SK-N-SH (cell line): ENCODE measurements around the gene ZNF23. TPM values are rescaled to one million over a fixed set of nuclear protein-coding genes. Genes with fewer than 3 reads are reported as not detected.

Experiments
- CTCF ChIA-PET: fragments of 300-600, 350-600 bp; formaldehyde crosslinking; extraction: SDS; loops from one replicate; lab custom pipeline; 2021; lab: Yijun Ruan, JAX
- POLR2A ChIA-PET: fragments of 350-600 bp; sonication (Branson Sonifier 250); formaldehyde crosslinking; extraction: SDS; loops from one replicate; lab custom pipeline; 2020; ENCODE audit warnings: antibody characterized with exemption, inconsistent platforms; lab: Yijun Ruan, JAX
- DNase-seq: peaks from one replicate; pipeline ENCODE4 v3.0.0; 2012
- H2AFZ ChIP-seq: fragments of 200-600 bp; sonication (generic); 2 replicates; pipeline ENCODE4 v1.8.1; 2016; ENCODE audit warnings: antibody characterized with exemption, mild to moderate bottlenecking, low read depth
- H3F3A ChIP-seq: fragments of 200-600 bp; sonication (generic); replicated peaks from 2 replicates; pipeline ENCODE3; 2016; ENCODE audit warnings: antibody characterized with exemption, mild to moderate bottlenecking; ENCODE audit not compliant: insufficient read depth
- H3K27ac ChIP-seq, 2 experiments: fragments of 200-500 bp in 1 of 2; fragments of 200-600 bp in 1 of 2; sonication (Bioruptor generic) in 1 of 2; sonication (generic), shearing (Covaris generic) in 1 of 2; 2 replicates each; pipeline versions ENCODE4 v1.5.1 to v1.6.1; 2014 to 2016; ENCODE audit warnings: low read depth in 2 of 2, inconsistent platforms in 1 of 2, low read length in 1 of 2, mild to moderate bottlenecking in 1 of 2, mixed read lengths in 1 of 2
- H3K27me3 ChIP-seq: fragments of 200-600 bp; sonication (generic), shearing (Covaris generic); 2 replicates; pipeline ENCODE4 v1.6.1; 2016; ENCODE audit warnings: mixed run types; ENCODE audit not compliant: insufficient read depth
- H3K36me3 ChIP-seq, 2 experiments: fragments of 200-500 bp in 1 of 2; fragments of 200-600 bp in 1 of 2; sonication (Bioruptor generic) in 1 of 2; sonication (generic) in 1 of 2; replicated peaks in 1 of 2; 2 replicates each; pipeline versions ENCODE3 to v1.5.1; 2014 to 2016; ENCODE audit warnings: low read length in 1 of 2, mild to moderate bottlenecking in 1 of 2; ENCODE audit not compliant: insufficient read depth in 2 of 2, control insufficient read depth in 1 of 2
- H3K4me1 ChIP-seq, 2 experiments: fragments of 200-500 bp in 1 of 2; fragments of 200-600 bp in 1 of 2; sonication (Bioruptor generic) in 1 of 2; sonication (generic), shearing (Covaris generic) in 1 of 2; 2 replicates each; pipeline versions ENCODE4 v1.5.1 to v1.6.1; 2014 to 2016; ENCODE audit warnings: low read depth in 1 of 2, low read length in 1 of 2, mixed run types in 1 of 2; ENCODE audit not compliant: insufficient read depth in 2 of 2, control insufficient read depth in 1 of 2
- H3K4me2 ChIP-seq: fragments of 200-600 bp; sonication (generic), shearing (Covaris generic); 2 replicates; pipeline ENCODE4 v1.6.1; 2017; ENCODE audit warnings: mixed run types
- H3K4me3 ChIP-seq, 2 experiments: fragments of 200-500 bp in 1 of 2; fragments of 200-600 bp in 1 of 2; sonication (Bioruptor generic) in 1 of 2; sonication (generic), shearing (Covaris generic) in 1 of 2; 2 replicates each; pipeline versions ENCODE4 v1.5.1 to v1.8.1; 2014 to 2016; ENCODE audit warnings: low read depth in 2 of 2, inconsistent platforms in 1 of 2, low read length in 1 of 2, mild to moderate bottlenecking in 1 of 2, mixed read lengths in 1 of 2, moderate library complexity in 1 of 2
- H3K79me2 ChIP-seq: fragments of 200-600 bp; sonication (generic); 2 replicates; pipeline ENCODE4 v1.8.1; 2017; ENCODE audit warnings: mild to moderate bottlenecking; ENCODE audit not compliant: insufficient read depth
- H3K9ac ChIP-seq: fragments of 200-600 bp; sonication (generic); 2 replicates; pipeline ENCODE4 v1.6.1; 2017; ENCODE audit warnings: mixed run types
- H3K9me2 ChIP-seq: fragments of 200-600 bp; sonication (generic); 2 replicates; pipeline ENCODE4 v1.6.1; 2017; ENCODE audit warnings: mixed run types
- H3K9me3 ChIP-seq: fragments of 200-600 bp; sonication (generic); 2 replicates; pipeline ENCODE4 v1.6.1; 2017; ENCODE audit warnings: mixed run types, mild to moderate bottlenecking, moderate library complexity
- H4K20me1 ChIP-seq: fragments of 200-600 bp; sonication (generic); 2 replicates; pipeline ENCODE4 v1.6.1; 2017; ENCODE audit warnings: mild to moderate bottlenecking, mixed run types; ENCODE audit not compliant: insufficient read depth
- CHD2 ChIP-seq: fragments of 150-350 bp; IDR thresholded peaks from 2 replicates; pipeline ENCODE4 v1.6.1; 2018; ENCODE audit warnings: low read length; ENCODE audit not compliant: partially characterized antibody
- ELF1 ChIP-seq: IDR thresholded peaks from 2 replicates; pipeline ENCODE4 v1.4.0; 2012
- FOSL2 ChIP-seq: IDR thresholded peaks from 2 replicates; pipeline ENCODE4 v1.4.0; 2012; ENCODE audit warnings: low read depth, mild to moderate bottlenecking, moderate library complexity, borderline replicate concordance
- GABPA ChIP-seq: IDR thresholded peaks from 2 replicates; pipeline ENCODE4 v1.4.0; 2012; ENCODE audit warnings: low read depth, mild to moderate bottlenecking
- IRF3 ChIP-seq: fragments of 150-350 bp; IDR thresholded peaks from 2 replicates; pipeline ENCODE4 v1.6.1; 2016; ENCODE audit warnings: mild to moderate bottlenecking, low read depth, low read length
- JUND ChIP-seq: IDR thresholded peaks from 2 replicates; pipeline ENCODE4 v1.4.0; 2012
- MEF2A ChIP-seq: IDR thresholded peaks from 2 replicates; pipeline ENCODE4 v1.4.0; 2012; ENCODE audit warnings: low read depth, borderline replicate concordance
- NRF1 ChIP-seq: IDR thresholded peaks from 2 replicates; pipeline ENCODE4 v1.6.1; 2012; ENCODE audit warnings: low read depth, mild to moderate bottlenecking, low read length
- POLR2AphosphoS5 ChIP-seq: IDR thresholded peaks from 2 replicates; pipeline ENCODE4 v1.6.1; 2012; ENCODE audit warnings: low read depth, low read length
- RAD21 ChIP-seq: IDR thresholded peaks from 2 replicates; pipeline ENCODE4 v1.6.1; 2012; ENCODE audit warnings: mild to moderate bottlenecking, low read length
- REST ChIP-seq: IDR thresholded peaks from 2 replicates; pipeline ENCODE4 v1.6.1; 2012; ENCODE audit warnings: mild to moderate bottlenecking, low read depth, low read length, moderate library complexity
- RFX5 ChIP-seq: IDR thresholded peaks from 2 replicates; pipeline ENCODE4 v1.6.1; 2012; ENCODE audit warnings: mild to moderate bottlenecking, improper control_type of control experiment, low read length
- SMC3 ChIP-seq: IDR thresholded peaks from 2 replicates; pipeline ENCODE4 v1.6.1; 2012; ENCODE audit warnings: low read depth, low read length, improper control_type of control experiment
- TAF1 ChIP-seq: IDR thresholded peaks from 2 replicates; pipeline ENCODE4 v1.6.1; 2012; ENCODE audit warnings: low read depth, mild to moderate bottlenecking, low read length, moderate library complexity, borderline replicate concordance
- TCF12 ChIP-seq: IDR thresholded peaks from 2 replicates; pipeline ENCODE4 v1.4.0; 2012
- TEAD4 ChIP-seq: IDR thresholded peaks from 2 replicates; pipeline ENCODE4 v1.4.0; 2012; ENCODE audit warnings: mild to moderate bottlenecking, borderline replicate concordance; ENCODE audit not compliant: insufficient read depth
- USF1 ChIP-seq: IDR thresholded peaks from 2 replicates; pipeline ENCODE4 v1.4.0; 2012; ENCODE audit warnings: low read depth, borderline replicate concordance
- YY1 ChIP-seq: IDR thresholded peaks from 2 replicates; pipeline ENCODE4 v1.4.0; 2012; ENCODE audit warnings: low read depth, mild to moderate bottlenecking
- WGBS: methylation state at CpG from one replicate; pipeline ENCODE4 v1.1.6; 2017; ENCODE audit warnings: low lambda C conversion rate; 5-methylcytosine and 5-hydroxymethylcytosine counted together
- polyA plus RNA-seq, 3 experiments: library from polyadenylated mRNA; depleted of rRNA; stranded (reverse); fragments of >200 nt; gene quantifications; 2 replicates each; pipeline ENCODE4 v1.2.3, GENCODE V29; 2012
- TF ChIP-seq, protein P1 (sequence below): IDR thresholded peaks from 2 replicates; pipeline ENCODE4 v1.4.0; 2012; ENCODE audit warnings: low read depth
- TF ChIP-seq, protein P2 (sequence below): fragments of 200-600 bp; sonication (generic); IDR thresholded peaks from 2 replicates; pipeline ENCODE4 v1.6.1; 2017; ENCODE audit warnings: antibody characterized with exemption, mild to moderate bottlenecking, moderate library complexity

ZNF23 gene
- polyA plus RNA-seq, 1 of the 3 experiments (the other 2 are of a cell fraction): 7.3 TPM

DNA sequence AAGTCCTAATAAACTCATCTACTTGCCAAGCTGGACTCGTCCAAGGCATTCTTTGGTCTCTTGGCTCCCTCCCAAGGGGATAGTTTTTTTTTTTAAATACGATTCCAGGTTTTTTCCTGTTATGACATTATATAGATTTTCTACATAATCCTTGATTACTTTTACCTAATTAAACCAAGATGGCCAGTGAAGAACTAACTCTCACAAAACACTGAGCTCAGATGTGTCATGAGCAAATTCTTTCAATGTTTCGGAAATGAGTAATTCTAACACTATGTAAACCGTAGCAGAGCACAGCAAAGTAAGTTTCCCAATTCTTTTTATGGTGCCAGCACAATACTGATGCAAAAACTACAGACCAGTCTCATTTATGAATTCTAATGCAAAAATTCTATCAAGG lies 1.8 kb downstream of the ZNF23 start:
- no peak for DNase-seq
- Histone ChIP-seq H3K27me3 (no peaks in the 10 kb centered on the region), H3K4me1 (peaks cover 3 to 11% of the 10 kb centered on the region in 2 experiments; a peak in 3 of 4 replicates), H3K9me3 (no peaks in the 10 kb centered on the region), H3K9me2 (no peaks in the 10 kb centered on the region), H3K79me2 (peaks cover 43% of the 10 kb centered on the region), H4K20me1 (no peaks in the 10 kb centered on the region), H2AFZ (no peak overlapping the region), H3K27ac (no peak overlapping the region), H3F3A (peaks cover 3% of the 10 kb centered on the region), H3K36me3 (peaks cover 8 to 12% of the 10 kb centered on the region in 2 experiments), H3K4me3 (peak overlapping the region in 1 of 2 experiments; percentile 6; a peak in 1 of 4 replicates), H3K9ac (no peak overlapping the region), H3K4me2 (peak overlapping the region; percentile 20; the same call in 1 of the 2 replicates)
- WGBS: 60% methylated on average over 4 of the region's 4 CpGs
- POLR2A ChIA-PET: no interaction called here
- no peak for TF ChIP-seq POLR2AphosphoS5
- TF ChIP-seq RAD21: no peak
- peak; percentile 19; the same call in 1 of the 2 replicates for TF ChIP-seq JUND
- TF ChIP-seq, protein P1, sequence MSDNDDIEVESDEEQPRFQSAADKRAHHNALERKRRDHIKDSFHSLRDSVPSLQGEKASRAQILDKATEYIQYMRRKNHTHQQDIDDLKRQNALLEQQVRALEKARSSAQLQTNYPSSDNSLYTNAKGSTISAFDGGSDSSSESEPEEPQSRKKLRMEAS: no peak
- TF ChIP-seq IRF3: no peak
- peak; percentile 49 for TF ChIP-seq TCF12
- no peak for TF ChIP-seq TEAD4
- TF ChIP-seq FOSL2: 0 out of 2 replicates have a peak, but pooled peaks have one; percentile 31
- TF ChIP-seq, protein P2, sequence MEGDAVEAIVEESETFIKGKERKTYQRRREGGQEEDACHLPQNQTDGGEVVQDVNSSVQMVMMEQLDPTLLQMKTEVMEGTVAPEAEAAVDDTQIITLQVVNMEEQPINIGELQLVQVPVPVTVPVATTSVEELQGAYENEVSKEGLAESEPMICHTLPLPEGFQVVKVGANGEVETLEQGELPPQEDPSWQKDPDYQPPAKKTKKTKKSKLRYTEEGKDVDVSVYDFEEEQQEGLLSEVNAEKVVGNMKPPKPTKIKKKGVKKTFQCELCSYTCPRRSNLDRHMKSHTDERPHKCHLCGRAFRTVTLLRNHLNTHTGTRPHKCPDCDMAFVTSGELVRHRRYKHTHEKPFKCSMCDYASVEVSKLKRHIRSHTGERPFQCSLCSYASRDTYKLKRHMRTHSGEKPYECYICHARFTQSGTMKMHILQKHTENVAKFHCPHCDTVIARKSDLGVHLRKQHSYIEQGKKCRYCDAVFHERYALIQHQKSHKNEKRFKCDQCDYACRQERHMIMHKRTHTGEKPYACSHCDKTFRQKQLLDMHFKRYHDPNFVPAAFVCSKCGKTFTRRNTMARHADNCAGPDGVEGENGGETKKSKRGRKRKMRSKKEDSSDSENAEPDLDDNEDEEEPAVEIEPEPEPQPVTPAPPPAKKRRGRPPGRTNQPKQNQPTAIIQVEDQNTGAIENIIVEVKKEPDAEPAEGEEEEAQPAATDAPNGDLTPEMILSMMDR: no peak
- no peak for TF ChIP-seq NRF1
- CTCF ChIA-PET: interaction anchor here (0.6 kb wide), 1 partner anchor 10 kb away, joined by 3 read pairs; no protein-coding TSS in a partner anchor

- no peak for DNase-seq
- H3K79me2 ChIP-seq: peaks cover 43% of the 10 kb centered on the region
- H3K4me1 ChIP-seq: peaks cover 3 to 11% of the 10 kb centered on the region in 2 experiments; a peak in 3 of 4 replicates
- H3K9ac ChIP-seq: no peak overlapping the region
- H2AFZ ChIP-seq: no peak overlapping the region
- no peaks in the 10 kb centered on the region for H4K20me1 ChIP-seq
- ChIA-PET POLR2A (no interaction called here), CTCF (interaction anchor here (0.6 to 2.5 kb wide), 3 partner anchors 9 to 47 kb away, joined by 3 to 11 read pairs (median 3); no protein-coding TSS in a partner anchor)
- peaks cover 14% of the 10 kb centered on the region in 2 experiments for H3K36me3 ChIP-seq
- no peak overlapping the region for H3K4me3 ChIP-seq
- H3K9me3 ChIP-seq: no peaks in the 10 kb centered on the region
- H3K27ac ChIP-seq: no peak overlapping the region
- no peaks in the 10 kb centered on the region for H3K27me3 ChIP-seq
- no peak overlapping the region for H3K4me2 ChIP-seq
- H3K9me2 ChIP-seq: no peaks in the 10 kb centered on the region
- H3F3A ChIP-seq: peaks cover 3% of the 10 kb centered on the region
- TF ChIP-seq, protein P2: no peak
- TF ChIP-seq USF1 (no peak), ELF1 (no peak), YY1 (no peak), CHD2 (no peak), RFX5 (no peak), SMC3 (no peak), REST (no peak), TAF1 (no peak), GABPA (no peak), MEF2A (no peak)
These were observed 2.5 kb downstream of the ZNF23 start for GRCh38 chr16:71459510-71459909.
